Parathyroid adenoma (tissue), 2 donors: ENCODE measurements around the gene GRAMD2A.

Source experiments
- H2AFZ ChIP-seq: fragments of 300-600 bp; sonication (generic); one replicate; pipeline ENCODE4 v1.7.0; 2017; ENCODE audit warnings: antibody characterized with exemption, mild to moderate bottlenecking
- H3K27ac ChIP-seq: fragments of 300-600 bp; sonication (generic); one replicate; pipeline ENCODE4 v1.7.0; 2017
- H3K27me3 ChIP-seq: fragments of 300-600 bp; sonication (generic); one replicate; pipeline ENCODE4 v1.7.0; 2017; ENCODE audit warnings: low read length; ENCODE audit not compliant: control insufficient read depth, insufficient read depth
- H3K36me3 ChIP-seq: fragments of 300-600 bp; sonication (generic); one replicate; pipeline ENCODE4 v1.7.0; 2017; ENCODE audit warnings: low read length; ENCODE audit not compliant: control insufficient read depth, insufficient read depth
- H3K4me1 ChIP-seq: fragments of 300-600 bp; sonication (generic); one replicate; pipeline ENCODE4 v1.7.0; 2017; ENCODE audit warnings: control low read depth
- H3K4me2 ChIP-seq: fragments of 300-600 bp; sonication (generic); one replicate; pipeline ENCODE4 v1.7.0; 2017; ENCODE audit warnings: low read length
- H3K4me3 ChIP-seq: fragments of 300-600 bp; sonication (generic); one replicate; pipeline ENCODE4 v1.7.0; 2017; ENCODE audit warnings: low read depth, low read length
- H3K79me2 ChIP-seq: fragments of 300-600 bp; sonication (generic); one replicate; pipeline ENCODE4 v1.7.0; 2017; ENCODE audit warnings: control low read depth
- H3K9ac ChIP-seq: fragments of 300-600 bp; sonication (generic); one replicate; pipeline ENCODE4 v1.7.0; 2017; ENCODE audit warnings: mild to moderate bottlenecking
- H3K9me3 ChIP-seq: fragments of 300-600 bp; sonication (generic); one replicate; pipeline ENCODE4 v1.7.0; 2017; ENCODE audit warnings: low read length; ENCODE audit not compliant: control insufficient read depth
- CTCF ChIP-seq: fragments of 300-600 bp; sonication (generic); IDR thresholded peaks from one replicate; pipeline ENCODE4 v1.7.0; 2017; ENCODE audit warnings: antibody characterized with exemption, mild to moderate bottlenecking
- donor health status: primary hyperparathyroidism.

The GRAMD2A gene

GRCh38 chr15:72155635-72156616 lies 41.7 kb downstream of the GRAMD2A start:
- H3K4me1 ChIP-seq = peaks cover 6% of the 10 kb centered on the region
- H3K9ac ChIP-seq = no peak overlapping the region
- H3K4me3 ChIP-seq = peak overlapping the region; percentile 62
- TF ChIP-seq CTCF = peak; percentile 56
- H3K36me3 ChIP-seq = no peaks in the 10 kb centered on the region
- peak overlapping the region; percentile 81 for H2AFZ ChIP-seq
- no peaks in the 10 kb centered on the region for H3K27me3 ChIP-seq
- peak overlapping the region; percentile 75 for H3K27ac ChIP-seq
- peak overlapping the region; percentile 93 for H3K4me2 ChIP-seq
- H3K79me2 ChIP-seq = no peaks in the 10 kb centered on the region
- no peaks in the 10 kb centered on the region for H3K9me3 ChIP-seq

GRCh38 chr15:72155003-72155621 lies 42.5 kb downstream of the GRAMD2A start:
- H3K4me1 ChIP-seq = peaks cover 6% of the 10 kb centered on the region
- H3K36me3 ChIP-seq = no peaks in the 10 kb centered on the region
- no peak overlapping the region for H3K9ac ChIP-seq
- peak overlapping the region; percentile 75 for H3K27ac ChIP-seq
- no peaks in the 10 kb centered on the region for H3K9me3 ChIP-seq
- no peak for TF ChIP-seq CTCF
- H3K27me3 ChIP-seq = no peaks in the 10 kb centered on the region
- H3K79me2 ChIP-seq = no peaks in the 10 kb centered on the region
- H3K4me3 ChIP-seq = peak overlapping the region; percentile 62
- peak overlapping the region; percentile 81 for H2AFZ ChIP-seq
- H3K4me2 ChIP-seq = peak overlapping the region; percentile 93

DNA sequence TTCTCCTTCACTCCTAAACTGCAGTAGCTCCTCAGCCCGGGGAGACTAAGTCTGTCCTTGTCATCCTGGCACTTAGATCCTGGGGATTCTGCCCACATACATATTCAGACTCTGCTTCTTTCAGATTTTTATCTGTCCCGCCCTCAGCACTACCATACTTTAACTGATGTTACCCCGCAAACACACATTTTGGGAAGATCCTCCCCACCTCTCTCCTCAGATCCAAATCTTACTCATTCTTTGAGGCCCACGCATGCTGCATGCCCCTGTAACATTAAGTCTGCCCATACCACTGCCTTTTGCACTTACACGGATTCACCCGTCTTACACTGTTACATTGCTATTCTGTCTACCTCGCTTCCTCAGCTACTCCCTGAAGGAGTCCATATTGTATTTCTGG lies 43.3 kb downstream of the GRAMD2A start:
- H3K4me2 ChIP-seq = no peak overlapping the region
- TF ChIP-seq CTCF = no peak

GRCh38 chr15:72153269-72154000 lies 44.2 kb downstream of the GRAMD2A start:
- peaks cover 6% of the 10 kb centered on the region for H3K4me1 ChIP-seq
- H3K9me3 ChIP-seq = no peaks in the 10 kb centered on the region
- no peak overlapping the region for H3K4me3 ChIP-seq
- no peaks in the 10 kb centered on the region for H3K36me3 ChIP-seq
- no peaks in the 10 kb centered on the region for H3K27me3 ChIP-seq
- no peak overlapping the region for H2AFZ ChIP-seq
- no peak overlapping the region for H3K9ac ChIP-seq
- H3K4me2 ChIP-seq = no peak overlapping the region
- TF ChIP-seq CTCF = no peak
- H3K79me2 ChIP-seq = no peaks in the 10 kb centered on the region
- H3K27ac ChIP-seq = peak overlapping the region; percentile 59

More for the DNA sequence above, 43.3 kb downstream of the GRAMD2A start:
- Histone ChIP-seq H3K27me3 (no peaks in the 10 kb centered on the region), H3K9ac (no peak overlapping the region), H3K27ac (peak overlapping the region; percentile 75), H3K9me3 (no peaks in the 10 kb centered on the region), H2AFZ (no peak overlapping the region), H3K79me2 (no peaks in the 10 kb centered on the region), H3K4me1 (peaks cover 6% of the 10 kb centered on the region), H3K4me3 (no peak overlapping the region), H3K36me3 (no peaks in the 10 kb centered on the region)
